Measurements from ENCODE around the gene FXYD4.

DNA sequence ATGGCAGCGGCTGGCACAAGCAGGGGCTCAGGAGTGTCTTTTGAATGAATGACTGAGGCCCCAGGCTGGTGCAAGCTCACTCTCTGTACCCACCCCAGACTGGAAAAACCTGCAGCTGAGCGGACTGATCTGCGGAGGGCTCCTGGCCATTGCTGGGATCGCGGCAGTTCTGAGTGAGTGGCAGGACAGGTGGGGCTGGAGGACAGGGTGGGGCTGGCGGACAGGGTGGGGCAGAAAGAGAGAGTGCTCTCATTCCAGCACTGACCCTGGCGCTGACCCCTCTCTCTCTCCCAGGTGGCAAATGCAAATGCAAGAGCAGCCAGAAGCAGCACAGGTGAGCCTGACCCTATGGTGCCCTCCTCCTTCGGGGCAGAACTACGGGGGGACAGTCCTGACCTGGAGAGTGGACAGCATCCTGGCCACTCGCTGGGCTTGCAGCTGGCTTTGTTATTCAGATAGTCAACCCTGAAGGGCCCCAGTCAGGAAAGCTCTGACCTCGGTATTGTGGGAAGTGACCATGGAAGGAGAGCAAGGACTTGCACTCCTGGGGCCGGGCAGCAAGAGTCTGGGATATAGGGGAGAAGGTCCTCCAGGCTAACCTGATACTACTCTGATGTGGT, 4.1 kb downstream of the FXYD4 start:
- TF ChIP-seq CTCF (conservative IDR thresholded peaks at IDR 0.05; ENCODE audit: low read length) (no peak), EZH2phosphoT487 (IDR thresholded peaks at IDR 0.05; ENCODE audit: borderline replicate concordance) (no peak)
